PC-3 (cell line): ENCODE measurements around the gene POLE4.

Experiments
- CTCF ChIP-seq: fragments of 300-600 bp; sonication (generic); conservative IDR thresholded peaks from 2 replicates; pipeline ENCODE4 v1.5.1; 2017; ENCODE audit warnings: antibody characterized with exemption, low read depth, mild to moderate bottlenecking, low read length
- EZH2 ChIP-seq: fragments of 300-600 bp; sonication (generic); IDR thresholded peaks from one replicate; pipeline ENCODE4 v1.6.1; 2017; ENCODE audit warnings: antibody characterized with exemption, mild to moderate bottlenecking, low read length; ENCODE audit not compliant: unreplicated experiment
- EZH2phosphoT487 ChIP-seq: fragments of 300-600 bp; sonication (generic); IDR thresholded peaks from 2 replicates; pipeline ENCODE4 v1.6.1; 2018; ENCODE audit warnings: mild to moderate bottlenecking, antibody characterized with exemption, low read length, borderline replicate concordance

GRCh38 chr2:74931940-74932339 lies 26.5 kb upstream of the POLE4 start:
- TF ChIP-seq EZH2 = no peak
- no peak for TF ChIP-seq CTCF
- TF ChIP-seq EZH2phosphoT487 = no peak
